ENCODE measurements around the gene RFLNA. TPM values are rescaled to one million over a fixed set of nuclear protein-coding genes. Genes with fewer than 3 reads are reported as not detected.

Gene RFLNA
- total RNA-seq, 1 experiment from 2014 or later, result 3.7 TPM

- Histone ChIP-seq H3K4me3 (ENCODE audit: insufficient read depth, low read depth, low read length) (no peak overlapping the region), H3K27me3 (ENCODE audit: control insufficient read depth, insufficient read depth, low read length) (no peaks in the 10 kb centered on the region), H3K36me3 (replicated peaks; ENCODE audit: control insufficient read depth, insufficient read depth, low read length) (peaks cover 33% of the 10 kb centered on the region)
- no peak for DNase-seq
Observed at GRCh38 chr12:124356221-124356620, 61.3 kb downstream of the RFLNA start.

- H3K27me3 ChIP-seq (ENCODE audit: control insufficient read depth, insufficient read depth, low read length), result no peaks in the 10 kb centered on the region
- H3K36me3 ChIP-seq (replicated peaks; ENCODE audit: control insufficient read depth, insufficient read depth, low read length), result peaks cover 25% of the 10 kb centered on the region
Observed at GRCh38 chr12:124357616-124358015, 62.7 kb downstream of the RFLNA start.

GRCh38 chr12:124358572-124358971 is 63.7 kb downstream of the RFLNA start:
- DNase-seq, result no peak
- Histone ChIP-seq H3K36me3 (replicated peaks; ENCODE audit: control insufficient read depth, insufficient read depth, low read length) (peaks cover 20% of the 10 kb centered on the region), H3K27me3 (ENCODE audit: control insufficient read depth, insufficient read depth, low read length) (no peaks in the 10 kb centered on the region), H3K4me3 (ENCODE audit: insufficient read depth, low read depth, low read length) (no peak overlapping the region)

More at GRCh38 chr12:124357616-124358015, 62.7 kb downstream of the RFLNA start:
- H3K4me3 ChIP-seq (ENCODE audit: insufficient read depth, low read depth, low read length), result no peak overlapping the region
- no peak for DNase-seq

GRCh38 chr12:124359671-124360581 is 65.0 kb downstream of the RFLNA start:
- peaks cover 17% of the 10 kb centered on the region for H3K36me3 ChIP-seq (replicated peaks; ENCODE audit: control insufficient read depth, insufficient read depth, low read length)
- DNase-seq, result no peak
- H3K27me3 ChIP-seq (ENCODE audit: control insufficient read depth, insufficient read depth, low read length), result no peaks in the 10 kb centered on the region
- H3K4me3 ChIP-seq (ENCODE audit: insufficient read depth, low read depth, low read length), result no peak overlapping the region

- Histone ChIP-seq H3K4me3 (ENCODE audit: insufficient read depth, low read depth, low read length) (no peak overlapping the region), H3K36me3 (replicated peaks; ENCODE audit: control insufficient read depth, insufficient read depth, low read length) (peaks cover 17% of the 10 kb centered on the region), H3K27me3 (ENCODE audit: control insufficient read depth, insufficient read depth, low read length) (no peaks in the 10 kb centered on the region)
- no peak for DNase-seq
Observed at GRCh38 chr12:124361074-124361970, 66.4 kb downstream of the RFLNA start.

GRCh38 chr12:124361996-124362395 is 67.1 kb downstream of the RFLNA start:
- DNase-seq, result no peak
- Histone ChIP-seq H3K4me3 (ENCODE audit: insufficient read depth, low read depth, low read length) (no peak overlapping the region), H3K36me3 (replicated peaks; ENCODE audit: control insufficient read depth, insufficient read depth, low read length) (peaks cover 18% of the 10 kb centered on the region), H3K27me3 (ENCODE audit: control insufficient read depth, insufficient read depth, low read length) (no peaks in the 10 kb centered on the region)

- no peak overlapping the region for H3K4me3 ChIP-seq (ENCODE audit: insufficient read depth, low read depth, low read length)
- DNase-seq, result no peak
- no peaks in the 10 kb centered on the region for H3K27me3 ChIP-seq (ENCODE audit: control insufficient read depth, insufficient read depth, low read length)
- peaks cover 14% of the 10 kb centered on the region for H3K36me3 ChIP-seq (replicated peaks; ENCODE audit: control insufficient read depth, insufficient read depth, low read length)
Observed at GRCh38 chr12:124363353-124363965, 68.6 kb downstream of the RFLNA start.

GRCh38 chr12:124364543-124364942 is 69.7 kb downstream of the RFLNA start:
- H3K27me3 ChIP-seq (ENCODE audit: control insufficient read depth, insufficient read depth, low read length), result no peaks in the 10 kb centered on the region
- no peak overlapping the region for H3K4me3 ChIP-seq (ENCODE audit: insufficient read depth, low read depth, low read length)
- H3K36me3 ChIP-seq (replicated peaks; ENCODE audit: control insufficient read depth, insufficient read depth, low read length), result peaks cover 11% of the 10 kb centered on the region
- no peak for DNase-seq
